ENCODE results near the gene HAND1.

HAND1 gene

GRCh38 chr5:154477382-154478223 is 424 bp downstream of the HAND1 start:
- DNase-seq, result peak; percentile 49

GRCh38 chr5:154476354-154477205 is 1.4 kb downstream of the HAND1 start:
- no peak for DNase-seq

GRCh38 chr5:154475591-154476353 is 2.3 kb downstream of the HAND1 start:
- no peak for DNase-seq

GRCh38 chr5:154474396-154475334 is 3.4 kb downstream of the HAND1 start:
- DNase-seq, result no peak

GRCh38 chr5:154473581-154474283 is 4.3 kb downstream of the HAND1 start:
- no peak for DNase-seq

- DNase-seq, result no peak
Measured at GRCh38 chr5:154472871-154473580, 5.0 kb downstream of the HAND1 start.

- no peak for DNase-seq
Measured at GRCh38 chr5:154470947-154471870, 6.8 kb downstream of the HAND1 start.

- DNase-seq, result no peak
Measured at GRCh38 chr5:154470137-154470536, 7.9 kb downstream of the HAND1 start.

GRCh38 chr5:154467655-154468354 is 10.2 kb downstream of the HAND1 start:
- peak; percentile 37 for DNase-seq

GRCh38 chr5:154466671-154467070 is 11.4 kb downstream of the HAND1 start:
- DNase-seq, result no peak

- no peak for DNase-seq
Measured at GRCh38 chr5:154466147-154466546, 11.9 kb downstream of the HAND1 start.

- no peak for DNase-seq
Measured at GRCh38 chr5:154465169-154465568, 12.9 kb downstream of the HAND1 start.

- no peak for DNase-seq
Measured at GRCh38 chr5:154464438-154464837, 13.6 kb downstream of the HAND1 start.

- no peak for DNase-seq
Measured at GRCh38 chr5:154461531-154461930, 16.5 kb downstream of the HAND1 start.

GRCh38 chr5:154460172-154460571 is 17.9 kb downstream of the HAND1 start:
- DNase-seq, result no peak

- no peak for DNase-seq
Measured at GRCh38 chr5:154459015-154459414, 19.0 kb downstream of the HAND1 start.

GRCh38 chr5:154456540-154456939 is 21.5 kb downstream of the HAND1 start:
- DNase-seq, result no peak

GRCh38 chr5:154455585-154455984 is 22.4 kb downstream of the HAND1 start:
- DNase-seq, result no peak

- DNase-seq, result no peak
Measured at GRCh38 chr5:154451957-154452356, 26.1 kb downstream of the HAND1 start.

Measured in NCI-H748 treated with DMSO at 0.1 percent for 48 hours (cell line).